Measurements from ENCODE around the gene AUTS2.

GRCh38 chr7:69819333-69819705 lies 221.0 kb downstream of the AUTS2 start:
- TF ChIP-seq CTCF (IDR thresholded peaks at IDR 0.05 in 2 of 3, conservative IDR thresholded peaks at IDR 0.05 in 1 of 3; ENCODE audit: control insufficient read depth in 2 of 3, extremely low read depth in 1 of 3, insufficient read depth in 1 of 3, low read depth in 3 of 3, low read length in 3 of 3) (no peak), FOS (IDR thresholded peaks at IDR 0.05; ENCODE audit: borderline replicate concordance, extremely low read depth, insufficient read length) (no peak), POLR2AphosphoS5 (IDR thresholded peaks at IDR 0.05; ENCODE audit: low read length) (no peak), SUZ12 (IDR thresholded peaks at IDR 0.05; ENCODE audit: unreplicated experiment) (no peak), BHLHE40 (IDR thresholded peaks at IDR 0.05; ENCODE audit: borderline replicate concordance in 1 of 2, low read depth in 2 of 2, low read length in 1 of 2) (no peak), USF1 (IDR thresholded peaks at IDR 0.05; ENCODE audit: borderline replicate concordance, extremely low read length, insufficient read depth, low read depth, low read length) (no peak), FOXK2 (IDR thresholded peaks at IDR 0.05) (no peak), IRF3 (IDR thresholded peaks at IDR 0.05) (no peak), BMI1 (IDR thresholded peaks at IDR 0.05; ENCODE audit: borderline replicate concordance) (no peak), CHD2 (IDR thresholded peaks at IDR 0.05; ENCODE audit: borderline replicate concordance, low read depth, low read length) (no peak), NR2F1 (conservative IDR thresholded peaks at IDR 0.05) (no peak), RB1 (IDR thresholded peaks at IDR 0.05; ENCODE audit: borderline replicate concordance) (no peak), SIN3A (IDR thresholded peaks at IDR 0.05; ENCODE audit: low read depth, low read length) (no peak), CREB1 (IDR thresholded peaks at IDR 0.05; ENCODE audit: low read depth) (no peak)

Measured in GM12878 (cell line).